ENCODE data around the gene F3. TPM values are rescaled to one million over a fixed set of nuclear protein-coding genes. Genes with fewer than 3 reads are reported as not detected.

F3 gene
- total RNA-seq, 3 donors from 2014 or later (not counting 1 experiment from before 2014, with no cell fraction given), result 1.9 to 2.5 TPM; not detected in 1

- TF ChIP-seq, protein P1, sequence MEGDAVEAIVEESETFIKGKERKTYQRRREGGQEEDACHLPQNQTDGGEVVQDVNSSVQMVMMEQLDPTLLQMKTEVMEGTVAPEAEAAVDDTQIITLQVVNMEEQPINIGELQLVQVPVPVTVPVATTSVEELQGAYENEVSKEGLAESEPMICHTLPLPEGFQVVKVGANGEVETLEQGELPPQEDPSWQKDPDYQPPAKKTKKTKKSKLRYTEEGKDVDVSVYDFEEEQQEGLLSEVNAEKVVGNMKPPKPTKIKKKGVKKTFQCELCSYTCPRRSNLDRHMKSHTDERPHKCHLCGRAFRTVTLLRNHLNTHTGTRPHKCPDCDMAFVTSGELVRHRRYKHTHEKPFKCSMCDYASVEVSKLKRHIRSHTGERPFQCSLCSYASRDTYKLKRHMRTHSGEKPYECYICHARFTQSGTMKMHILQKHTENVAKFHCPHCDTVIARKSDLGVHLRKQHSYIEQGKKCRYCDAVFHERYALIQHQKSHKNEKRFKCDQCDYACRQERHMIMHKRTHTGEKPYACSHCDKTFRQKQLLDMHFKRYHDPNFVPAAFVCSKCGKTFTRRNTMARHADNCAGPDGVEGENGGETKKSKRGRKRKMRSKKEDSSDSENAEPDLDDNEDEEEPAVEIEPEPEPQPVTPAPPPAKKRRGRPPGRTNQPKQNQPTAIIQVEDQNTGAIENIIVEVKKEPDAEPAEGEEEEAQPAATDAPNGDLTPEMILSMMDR (IDR thresholded peaks at IDR 0.05), result no peak
- H3K4me1 Mint-ChIP-seq, result no peaks in the 10 kb centered on the region
Measured at GRCh38 chr1:94582565-94582964, 41.0 kb upstream of the F3 start.

GRCh38 chr1:94580367-94581115 is 39.0 kb upstream of the F3 start:
- H3K9me3 ChIP-seq (ENCODE audit: control insufficient read depth, insufficient read depth, low read length), result peaks cover 4% of the 10 kb centered on the region
- H3K9me3 Mint-ChIP-seq, result peaks cover 4 to 5% of the 10 kb centered on the region in 2 donors
- no peaks in the 10 kb centered on the region for H3K4me1 Mint-ChIP-seq
- intact Hi-C loops (cut with micrococcal nuclease), result no loop called here
- no peak overlapping the region for H3K27ac ChIP-seq (ENCODE audit: low read length)
- WGBS (ENCODE audit: insufficient coverage), result 89% methylated on average over 10 of the region's 10 CpGs
- no peaks in the 10 kb centered on the region for H3K4me1 ChIP-seq (ENCODE audit: control insufficient read depth, insufficient read depth, low read length)
- H3K27me3 Mint-ChIP-seq (ENCODE audit: low read depth in 2 of 2), result peaks cover 33 to 45% of the 10 kb centered on the region in 2 donors
- DNase-seq (no peak), ATAC-seq (no peak)
- H3K4me3 ChIP-seq (ENCODE audit: low read length), result no peak overlapping the region
- no peaks in the 10 kb centered on the region for H3K27me3 ChIP-seq (ENCODE audit: control insufficient read depth, insufficient read depth, low read length)
- H3K4me3 Mint-ChIP-seq, result no peak overlapping the region
- peaks cover 29% of the 10 kb centered on the region for H3K36me3 Mint-ChIP-seq
- H3K27ac Mint-ChIP-seq, result no peak overlapping the region
- no peaks in the 10 kb centered on the region for H3K36me3 ChIP-seq (ENCODE audit: control insufficient read depth, insufficient read depth, low read length)
- TF ChIP-seq, protein P1 (IDR thresholded peaks at IDR 0.05), result no peak

More at GRCh38 chr1:94582565-94582964, 41.0 kb upstream of the F3 start:
- H3K27ac Mint-ChIP-seq, result no peak overlapping the region
- H3K9me3 ChIP-seq (ENCODE audit: control insufficient read depth, insufficient read depth, low read length), result no peaks in the 10 kb centered on the region
- DNase-seq, result no peak
- ATAC-seq, result no peak
- no peak overlapping the region for H3K4me3 ChIP-seq (ENCODE audit: low read length)
- no peaks in the 10 kb centered on the region for H3K4me1 ChIP-seq (ENCODE audit: control insufficient read depth, insufficient read depth, low read length)
- peaks cover 21% of the 10 kb centered on the region for H3K36me3 Mint-ChIP-seq
- H3K27me3 Mint-ChIP-seq (ENCODE audit: low read depth in 2 of 2), result peaks cover 29 to 51% of the 10 kb centered on the region in 2 donors
- H3K27me3 ChIP-seq (ENCODE audit: control insufficient read depth, insufficient read depth, low read length), result no peaks in the 10 kb centered on the region
- no peaks in the 10 kb centered on the region for H3K36me3 ChIP-seq (ENCODE audit: control insufficient read depth, insufficient read depth, low read length)
- peaks cover 0 to 2% of the 10 kb centered on the region in 2 donors for H3K9me3 Mint-ChIP-seq
- 100% methylated on average over 2 of the region's 2 CpGs for WGBS (ENCODE audit: insufficient coverage)
- intact Hi-C loops (cut with micrococcal nuclease), result no loop called here
- H3K4me3 Mint-ChIP-seq, result no peak overlapping the region
- no peak overlapping the region for H3K27ac ChIP-seq (ENCODE audit: low read length)

GRCh38 chr1:94579876-94580294 is 38.3 kb upstream of the F3 start:
- TF ChIP-seq, protein P1 (IDR thresholded peaks at IDR 0.05), result no peak
- H3K27me3 ChIP-seq (ENCODE audit: control insufficient read depth, insufficient read depth, low read length), result no peaks in the 10 kb centered on the region
- no peaks in the 10 kb centered on the region for H3K4me1 Mint-ChIP-seq
- ATAC-seq (no peak), DNase-seq (no peak)
- peaks cover 31 to 41% of the 10 kb centered on the region in 2 donors for H3K27me3 Mint-ChIP-seq (ENCODE audit: low read depth in 2 of 2)
- no peak overlapping the region for H3K27ac ChIP-seq (ENCODE audit: low read length)
- H3K4me3 Mint-ChIP-seq, result no peak overlapping the region
- H3K36me3 ChIP-seq (ENCODE audit: control insufficient read depth, insufficient read depth, low read length), result no peaks in the 10 kb centered on the region
- H3K9me3 Mint-ChIP-seq, result peaks cover 4 to 5% of the 10 kb centered on the region in 2 donors
- peaks cover 4% of the 10 kb centered on the region for H3K9me3 ChIP-seq (ENCODE audit: control insufficient read depth, insufficient read depth, low read length)
- H3K36me3 Mint-ChIP-seq, result peaks cover 29% of the 10 kb centered on the region
- H3K4me1 ChIP-seq (ENCODE audit: control insufficient read depth, insufficient read depth, low read length), result no peaks in the 10 kb centered on the region
- no peak overlapping the region for H3K4me3 ChIP-seq (ENCODE audit: low read length)
- no peak overlapping the region for H3K27ac Mint-ChIP-seq
- intact Hi-C loops (cut with micrococcal nuclease), result no loop called here
- WGBS (ENCODE audit: insufficient coverage), result 63% methylated on average over 2 of the region's 2 CpGs

Measured in natural killer cell (primary cell).